K562 (cell line): ENCODE results near the gene PSD2. TPM values are rescaled to one million over a fixed set of nuclear protein-coding genes. Genes with fewer than 3 reads are reported as not detected.

Experiments used
- ATAC-seq: fragments of 200-7000 bp; cut with Tn5 transposase; 3 replicates; pipeline ENCODE4 v1.9.1; 2020; ENCODE audit warnings: moderate library complexity
- Bru-seq: library from RNA; stranded (reverse); fragments of 400-500 nt; gene quantifications from one replicate; lab custom pipeline; 2021; lab: Mats Ljungman, UMichigan
- BruChase-seq, 2 experiments: library from RNA; stranded (reverse); fragments of 400-500 nt; gene quantifications; one replicate each; lab custom pipeline; 2021; lab: Mats Ljungman, UMichigan
- BruUV-seq: library from RNA; stranded (reverse); fragments of 400-500 nt; replicated peaks from 2 replicates; lab custom pipeline; 2021; lab: Mats Ljungman, UMichigan
- CTCF ChIA-PET: fragments of 300-600 bp; formaldehyde crosslinking; extraction: SDS; loops from one replicate; lab custom pipeline; 2021; ENCODE audit warnings: low intra/inter-chr PET ratio; lab: Yijun Ruan, JAX
- POLR2A ChIA-PET: fragments of 300-600, 350-650 bp; sonication (Branson Sonifier 250); formaldehyde crosslinking; extraction: SDS; loops from one replicate; lab custom pipeline; 2021; ENCODE audit warnings: antibody characterized with exemption, inconsistent platforms; lab: Yijun Ruan, JAX
- DNase-seq, 4 experiments: peaks; one replicate each; pipeline versions ENCODE4 v3.0.0 to v3.0.0-alpha.2; 2011 to 2018; ENCODE audit warnings: low spot score in 3 of 4, mixed read lengths in 3 of 4; ENCODE audit errors: extremely low read depth in 1 of 4
- FAIRE-seq: peaks from 2 replicates; lab custom pipeline; 2011; peaks lifted over from hg19 to GRCh38; lab: Jason Lieb, UNC
- H2AFZ ChIP-seq: 2 replicates; pipeline ENCODE4 v1.6.0; 2011; ENCODE audit warnings: low read depth, low read length, control low read depth, inconsistent platforms
- H3K27ac ChIP-seq: fragments of 200-600 bp; 3 replicates; pipeline ENCODE4 v1.8.0; 2011; ENCODE audit warnings: low read depth, mild to moderate bottlenecking, control low read depth, inconsistent platforms, low read length, moderate library complexity, mixed read lengths; ENCODE audit errors: extremely low read depth
- H3K27me3 ChIP-seq, 2 experiments: fragments of 300-600 bp in 1 of 2; 2 replicates in 1 of 2; 3 replicates in 1 of 2; pipeline versions ENCODE4 v1.6.0 to v1.8.0; 2011; ENCODE audit warnings: inconsistent platforms in 2 of 2, low read length in 2 of 2, mild to moderate bottlenecking in 1 of 2, mixed read lengths in 1 of 2, moderate library complexity in 1 of 2; ENCODE audit not compliant: control insufficient read depth in 2 of 2, insufficient read depth in 2 of 2
- H3K36me3 ChIP-seq: fragments of 300-600 bp; 3 replicates; pipeline ENCODE4 v1.8.0; 2011; ENCODE audit warnings: mild to moderate bottlenecking, low read length, inconsistent platforms; ENCODE audit not compliant: control insufficient read depth, insufficient read depth
- H3K4me1 ChIP-seq, 2 experiments: fragments of 200-600 bp in 1 of 2; replicated peaks in 1 of 2; 2 replicates in 1 of 2; 3 replicates in 1 of 2; pipeline versions ENCODE4 v1.5.1 to v1.8.0; 2011; ENCODE audit warnings: inconsistent platforms in 2 of 2, low read length in 2 of 2, mild to moderate bottlenecking in 1 of 2, mixed read lengths in 1 of 2, moderate library complexity in 1 of 2; ENCODE audit not compliant: control insufficient read depth in 2 of 2, insufficient read depth in 2 of 2
- H3K4me2 ChIP-seq: 2 replicates; pipeline ENCODE4 v1.6.1; 2011; ENCODE audit warnings: low read length, control low read depth, inconsistent platforms, mixed read lengths; ENCODE audit not compliant: insufficient read depth
- H3K4me3 ChIP-seq: fragments of 200-600 bp; sonication (generic), shearing (Covaris generic); 2 replicates; pipeline ENCODE4 v1.5.1; 2016; ENCODE audit warnings: control low read depth, inconsistent platforms
- H3K79me2 ChIP-seq: fragments of 200-600 bp; 3 replicates; pipeline ENCODE4 v1.8.0; 2011; ENCODE audit warnings: low read length, inconsistent platforms; ENCODE audit not compliant: control insufficient read depth, insufficient read depth
- H3K9ac ChIP-seq, 2 experiments: 2 replicates each; pipeline versions ENCODE4 v1.6.0 to v1.6.1; 2011; ENCODE audit warnings: low read depth in 2 of 2, low read length in 2 of 2, control low read depth in 1 of 2, inconsistent platforms in 1 of 2, mild to moderate bottlenecking in 1 of 2, mixed read lengths in 1 of 2; ENCODE audit not compliant: insufficient read depth in 1 of 2
- H3K9me1 ChIP-seq: one replicate; pipeline ENCODE4 v1.6.0; 2011; ENCODE audit warnings: inconsistent platforms, mild to moderate bottlenecking, low read length, moderate library complexity; ENCODE audit not compliant: control insufficient read depth, insufficient read depth
- H3K9me3 ChIP-seq: replicated peaks from 2 replicates; pipeline ENCODE4 v1.5.1; 2011; ENCODE audit warnings: low read depth, low read length, inconsistent platforms; ENCODE audit not compliant: control insufficient read depth, insufficient read depth
- H4K20me1 ChIP-seq: replicated peaks from 2 replicates; pipeline ENCODE4 v1.6.1; 2011; ENCODE audit warnings: low read length, inconsistent platforms, mixed read lengths; ENCODE audit not compliant: control insufficient read depth, insufficient read depth
- JUNB ChIP-seq: fragments of 450-650 bp; formaldehyde crosslinking; conservative IDR thresholded peaks from 2 replicates; pipeline ENCODE4 v1.4.0; 2020; ENCODE audit warnings: mild to moderate bottlenecking
- NR4A1 ChIP-seq, 2 experiments: fragments of 250-450 bp in 1 of 2; fragments of 450-650 bp in 1 of 2; sonication (Bioruptor Pico) in 1 of 2; IDR thresholded peaks; 2 replicates each; pipeline versions ENCODE4 v1.4.0 to v1.6.1; 2016 to 2020; ENCODE audit warnings: mild to moderate bottlenecking in 2 of 2, missing compliant biosample characterization in 1 of 2, missing genetic modification characterization in 1 of 2, moderate library complexity in 1 of 2
- PHB2 ChIP-seq: fragments of 450-650 bp; IDR thresholded peaks from 2 replicates; pipeline ENCODE4 v1.6.1; 2017; ENCODE audit warnings: low read depth
- TEAD4 ChIP-seq, 2 experiments: sonication (generic) in 1 of 2; formaldehyde crosslinking in 1 of 2; IDR thresholded peaks; 2 replicates each; pipeline versions ENCODE4 v1.6.1 to v1.8.0; 2012 to 2022; ENCODE audit warnings: borderline replicate concordance in 1 of 2, inconsistent platforms in 1 of 2, low read length in 1 of 2, mild to moderate bottlenecking in 1 of 2, missing genetic modification reagents in 1 of 2
- ZNF263 ChIP-seq: sonication (generic); formaldehyde crosslinking; IDR thresholded peaks from 2 replicates; pipeline ENCODE4 v1.8.0; 2022; ENCODE audit warnings: mild to moderate bottlenecking, missing genetic modification reagents, borderline replicate concordance
- ZNF507 ChIP-seq: conservative IDR thresholded peaks from 2 replicates; pipeline ENCODE4 v1.6.1; 2017; ENCODE audit warnings: missing genetic modification characterization, missing compliant biosample characterization
- WGBS: fragments of 100-300 bp; shearing (Covaris generic); methylation state at CpG from one replicate; pipeline ENCODE4 v1.1.6; 2016; ENCODE audit warnings: low coverage, mixed read lengths; ENCODE audit not compliant: insufficient coverage; ENCODE audit errors: missing lambda C conversion rate; 5-methylcytosine and 5-hydroxymethylcytosine counted together
- in situ Hi-C: fragments of 300-500 bp; cut with MboI; formaldehyde crosslinking; loops from 4 replicates; pipeline ENCODE4 v1.15.0; 2018; ENCODE audit warnings: inconsistent platforms, mixed read lengths
- intact Hi-C: fragments of 100-400 bp; cut with micrococcal nuclease; formaldehyde crosslinking; loops from 2 replicates; pipeline ENCODE4 v1.14.2; 2022
- long read RNA-seq, 3 experiments: library from polyadenylated mRNA in 2 of 3; library from RNA in 1 of 3; unstranded in 2 of 3; stranded (forward) in 1 of 3; transcript quantifications; one replicate each; pipeline ENCODE4 v2.0.0, GENCODE V29; 2019 to 2022
- polyA minus RNA-seq, 3 experiments: library from RNA; depleted of rRNA, polyadenylated mRNA; stranded (reverse); fragments of >200 nt; gene quantifications; 2 replicates each; pipeline ENCODE4 v1.2.3, GENCODE V29; 2011
- polyA plus RNA-seq, 8 experiments: library from polyadenylated mRNA; depleted of rRNA in 4 of 8; stranded (reverse) in 5 of 8; unstranded in 3 of 8; fragments of >200 nt; fragmentation: Nextera tagmentation in 2 of 8; fragmentation: Illumina TruSeq in 1 of 8; extraction: Ambion mirVana in 2 of 8; extraction: Trizol in 1 of 8; gene quantifications; 2 replicates each; pipeline versions ENCODE4 v1.2.1 to v1.2.3, GENCODE V29; 2011 to 2014; ENCODE audit warnings: inconsistent platforms in 1 of 8, missing spikeins in 1 of 8
- total RNA-seq, 7 experiments: library from RNA; depleted of rRNA in 6 of 7; stranded (reverse); fragments of >200 nt in 6 of 7; fragmentation: Illumina TruSeq in 2 of 7; extraction: Trizol in 2 of 7; gene quantifications; 2 replicates each; pipeline versions ENCODE4 v1.2.1 to v1.2.3, GENCODE V29; 2011 to 2021; ENCODE audit warnings: low replicate concordance in 1 of 7
- TF ChIP-seq, protein P1 (sequence below): fragments of 250-450 bp; sonication (Bioruptor Pico); IDR thresholded peaks from 2 replicates; pipeline ENCODE4 v1.8.0; 2022; ENCODE audit warnings: inconsistent platforms, mild to moderate bottlenecking, moderate library complexity, borderline replicate concordance
- TF ChIP-seq, protein P2 (sequence below): sonication (generic); formaldehyde crosslinking; IDR thresholded peaks from 2 replicates; pipeline ENCODE4 v1.8.0; 2022; ENCODE audit warnings: mild to moderate bottlenecking, missing genetic modification reagents
- TF ChIP-seq, protein P3 (sequence below): fragments of 200-800 bp; sonication (Bioruptor generic); IDR thresholded peaks from 2 replicates; pipeline ENCODE4 v1.6.1; 2017; ENCODE audit warnings: missing genetic modification characterization, missing compliant biosample characterization

Gene PSD2
- 0.09 TPM in 2 replicates for total RNA-seq (2011; cell fraction: chromatin; rRNA removed; ENCODE audit: low replicate concordance)
- total RNA-seq (2011; cell fraction: nucleolus; rRNA removed) = under 0.01 TPM in 1 of 2 replicates, not detected in the other
- total RNA-seq (2011; cell fraction: nucleoplasm; rRNA removed) = not detected in 2 replicates
- total RNA-seq (2014; rRNA removed) (0.09 TPM in 1 of 2 replicates, not detected in the other), total RNA-seq (2014; rRNA removed; fragmentation: Illumina TruSeq; extraction: Trizol) (not detected in 2 replicates), total RNA-seq (2015; rRNA removed; fragmentation: Illumina TruSeq; extraction: Trizol) (not detected in 2 replicates), total RNA-seq (2021) (0.04 and 0.07 TPM in 2 replicates), polyA plus RNA-seq (2011; rRNA removed) (0.04 and 0.11 TPM in 2 replicates), polyA plus RNA-seq (2014; fragmentation: Illumina TruSeq; extraction: Trizol) (0.01 TPM in 1 of 2 replicates, not detected in the other), polyA plus RNA-seq (2014; fragmentation: Nextera tagmentation; extraction: Ambion mirVana) (not detected), polyA plus RNA-seq (2014; rRNA removed) (0.01 TPM in 1 of 2 replicates, not detected in the other), polyA minus RNA-seq (2011; rRNA and poly(A)+ RNA removed) (0.03 TPM in 1 of 2 replicates, not detected in the other), Bru-seq, nascent RNA (percentile 13 among the genes with signal in this experiment), BruChase-seq, experiment 1, labeled RNA remaining after a 2-hour chase (percentile 10 among the genes with signal in this experiment), BruChase-seq, experiment 2, labeled RNA remaining after a 6-hour chase (percentile 11 among the genes with signal in this experiment)
- polyA plus RNA-seq (2011; cell fraction: cytosol; rRNA removed) = 0.09 TPM in 1 of 2 replicates, not detected in the other
- 0.18 and 0.29 TPM in 2 replicates for polyA plus RNA-seq (2011; cell fraction: nucleus; rRNA removed)
- polyA plus RNA-seq (2012) = 0.01 and 0.06 TPM in 2 replicates
- polyA minus RNA-seq (2011; cell fraction: cytosol; rRNA and poly(A)+ RNA removed) = not detected in 2 replicates
- 0.11 TPM in 1 of 2 replicates, not detected in the other for polyA minus RNA-seq (2011; cell fraction: nucleus; rRNA and poly(A)+ RNA removed)
- long read RNA-seq, experiment 1 = 0 reads
- long read RNA-seq, experiment 2 = 0 reads
- long read RNA-seq, experiment 3 = 0 reads

DNA sequence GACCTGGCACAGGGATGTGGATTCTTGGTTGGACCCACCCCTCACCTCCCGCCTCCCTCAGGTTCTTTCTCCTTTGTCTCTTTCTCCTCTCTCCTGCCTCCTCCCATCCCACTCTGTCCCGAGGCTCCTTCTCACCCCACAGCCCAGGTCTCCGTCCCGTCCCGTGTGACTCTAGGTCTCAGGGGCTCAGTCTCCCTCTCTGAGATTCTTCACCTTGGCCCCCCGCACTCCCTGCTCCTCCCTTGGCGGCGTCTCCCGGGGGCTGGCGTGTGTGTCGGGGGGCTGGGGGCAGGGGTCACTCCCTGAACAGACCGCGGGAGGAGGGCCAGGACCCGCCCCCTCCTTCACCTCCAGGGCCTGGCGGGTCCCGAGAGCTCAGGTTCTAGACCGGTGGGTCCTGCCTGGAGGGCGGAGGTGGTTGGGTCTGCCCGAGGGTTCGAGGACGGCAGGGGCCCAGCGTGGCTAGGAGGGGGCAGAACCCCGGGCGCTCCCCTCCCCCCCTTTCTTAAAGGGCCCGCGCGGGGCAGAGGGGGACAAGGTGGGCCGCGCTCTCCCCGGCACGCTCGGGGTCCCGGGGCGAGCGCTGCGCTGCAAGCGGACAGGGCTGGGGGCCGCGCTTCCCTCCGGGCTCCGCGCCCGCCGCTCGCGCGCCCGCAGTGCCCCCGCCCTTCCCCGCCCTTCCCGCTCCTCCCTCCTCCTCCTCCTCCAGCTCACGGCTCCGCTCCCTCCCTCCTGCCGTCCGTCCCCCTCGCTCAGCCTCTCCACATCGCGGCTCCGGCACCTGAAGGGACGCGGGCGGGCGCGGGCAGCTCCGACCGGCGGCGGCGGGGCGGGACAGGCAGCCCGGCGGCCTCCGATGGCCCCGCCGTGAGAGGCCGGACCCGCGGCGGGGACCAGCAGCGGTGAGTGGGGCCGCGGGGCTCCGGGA, at the start of gene PSD2:
Gene PSD2 (plus strand): TSS at position 735 of the 928 bp plus-strand sequence. CDS start 13,633 bp downstream, outside the sequence.
- DNase-seq (peak; percentile 32 to 81 (median 62)), ATAC-seq (peak; percentile 46), FAIRE-seq (no peak)
- Histone ChIP-seq H3K9me3 (no peaks in the 10 kb centered on the region), H3K4me2 (no peak within 1 kb of the TSS), H3K27ac (no peak within 1 kb of the TSS), H3K27me3 (peaks cover 26 to 62% of the 10 kb centered on the region in 2 experiments; a peak in 4 of 5 replicates), H3K9me1 (no peaks in the 10 kb centered on the region), H4K20me1 (peaks cover 11% of the 10 kb centered on the region; the same call in 1 of the 2 replicates), H3K4me3 (no peak within 1 kb of the TSS), H3K9ac (peak within 1 kb of the TSS in 1 of 2 experiments; percentile 22; a peak in 1 of 4 replicates), H3K36me3 (no peaks in the 10 kb centered on the region), H2AFZ (no peak within 1 kb of the TSS), H3K4me1 (peaks cover 0 to 16% of the 10 kb centered on the region in 2 experiments; a peak in 2 of 5 replicates), H3K79me2 (no peaks in the 10 kb centered on the region)
- no TSS peak for BruUV-seq
- intact Hi-C loops (no loop called here), in situ Hi-C loops (no loop called here)
- ChIA-PET POLR2A (interaction anchor here (0.8 to 1.2 kb wide), 2 partner anchors 12 to 31 kb away, joined by 4 read pairs; no protein-coding TSS in a partner anchor), CTCF (interaction anchor here (0.6 to 0.7 kb wide), 2 partner anchors 8 to 50 kb away, joined by 3 to 4 read pairs; no protein-coding TSS in a partner anchor)
- WGBS = under 1% methylated on average over 25 of the region's 83 CpGs
- TF ChIP-seq JUNB (CRISPR knock-in tag) (no peak), TEAD4 (IDR thresholded peaks at IDR 0.05; ENCODE audit: low read length) (no peak), TEAD4 (CRISPR knock-in tag; IDR thresholded peaks at IDR 0.05; ENCODE audit: borderline replicate concordance) (no peak), PHB2 (no peak), NR4A1 (CRISPR knock-in tag; IDR thresholded peaks at IDR 0.05) (no peak), NR4A1 (tag; IDR thresholded peaks at IDR 0.05) (no peak), ZNF263 (peak; percentile 92), ZNF507 (tag) (no peak)
- TF ChIP-seq, protein P1, sequence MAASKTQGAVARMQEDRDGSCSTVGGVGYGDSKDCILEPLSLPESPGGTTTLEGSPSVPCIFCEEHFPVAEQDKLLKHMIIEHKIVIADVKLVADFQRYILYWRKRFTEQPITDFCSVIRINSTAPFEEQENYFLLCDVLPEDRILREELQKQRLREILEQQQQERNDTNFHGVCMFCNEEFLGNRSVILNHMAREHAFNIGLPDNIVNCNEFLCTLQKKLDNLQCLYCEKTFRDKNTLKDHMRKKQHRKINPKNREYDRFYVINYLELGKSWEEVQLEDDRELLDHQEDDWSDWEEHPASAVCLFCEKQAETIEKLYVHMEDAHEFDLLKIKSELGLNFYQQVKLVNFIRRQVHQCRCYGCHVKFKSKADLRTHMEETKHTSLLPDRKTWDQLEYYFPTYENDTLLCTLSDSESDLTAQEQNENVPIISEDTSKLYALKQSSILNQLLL (CRISPR knock-in tag) = no peak
- TF ChIP-seq, protein P2, sequence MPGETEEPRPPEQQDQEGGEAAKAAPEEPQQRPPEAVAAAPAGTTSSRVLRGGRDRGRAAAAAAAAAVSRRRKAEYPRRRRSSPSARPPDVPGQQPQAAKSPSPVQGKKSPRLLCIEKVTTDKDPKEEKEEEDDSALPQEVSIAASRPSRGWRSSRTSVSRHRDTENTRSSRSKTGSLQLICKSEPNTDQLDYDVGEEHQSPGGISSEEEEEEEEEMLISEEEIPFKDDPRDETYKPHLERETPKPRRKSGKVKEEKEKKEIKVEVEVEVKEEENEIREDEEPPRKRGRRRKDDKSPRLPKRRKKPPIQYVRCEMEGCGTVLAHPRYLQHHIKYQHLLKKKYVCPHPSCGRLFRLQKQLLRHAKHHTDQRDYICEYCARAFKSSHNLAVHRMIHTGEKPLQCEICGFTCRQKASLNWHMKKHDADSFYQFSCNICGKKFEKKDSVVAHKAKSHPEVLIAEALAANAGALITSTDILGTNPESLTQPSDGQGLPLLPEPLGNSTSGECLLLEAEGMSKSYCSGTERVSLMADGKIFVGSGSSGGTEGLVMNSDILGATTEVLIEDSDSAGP (CRISPR knock-in tag) = peak; percentile 81; the same call in 1 of the 2 replicates
- TF ChIP-seq, protein P3, sequence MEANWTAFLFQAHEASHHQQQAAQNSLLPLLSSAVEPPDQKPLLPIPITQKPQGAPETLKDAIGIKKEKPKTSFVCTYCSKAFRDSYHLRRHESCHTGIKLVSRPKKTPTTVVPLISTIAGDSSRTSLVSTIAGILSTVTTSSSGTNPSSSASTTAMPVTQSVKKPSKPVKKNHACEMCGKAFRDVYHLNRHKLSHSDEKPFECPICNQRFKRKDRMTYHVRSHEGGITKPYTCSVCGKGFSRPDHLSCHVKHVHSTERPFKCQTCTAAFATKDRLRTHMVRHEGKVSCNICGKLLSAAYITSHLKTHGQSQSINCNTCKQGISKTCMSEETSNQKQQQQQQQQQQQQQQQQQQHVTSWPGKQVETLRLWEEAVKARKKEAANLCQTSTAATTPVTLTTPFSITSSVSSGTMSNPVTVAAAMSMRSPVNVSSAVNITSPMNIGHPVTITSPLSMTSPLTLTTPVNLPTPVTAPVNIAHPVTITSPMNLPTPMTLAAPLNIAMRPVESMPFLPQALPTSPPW = peak; percentile 36; the same call in 1 of the 2 replicates
